Stimulated activated CD8-positive, alpha-beta memory T cell treated with anti-CD3 and anti-CD28 coated beads, Interleukin-15, amount 100 ng/mL, for 1 hour (primary cell): ENCODE data around the gene NEUROD6.

Source experiments
- DNase-seq: peaks from one replicate; pipeline ENCODE4 v3.0.0-alpha.2; 2020; ENCODE audit warnings: low read depth

The NEUROD6 gene

DNA sequence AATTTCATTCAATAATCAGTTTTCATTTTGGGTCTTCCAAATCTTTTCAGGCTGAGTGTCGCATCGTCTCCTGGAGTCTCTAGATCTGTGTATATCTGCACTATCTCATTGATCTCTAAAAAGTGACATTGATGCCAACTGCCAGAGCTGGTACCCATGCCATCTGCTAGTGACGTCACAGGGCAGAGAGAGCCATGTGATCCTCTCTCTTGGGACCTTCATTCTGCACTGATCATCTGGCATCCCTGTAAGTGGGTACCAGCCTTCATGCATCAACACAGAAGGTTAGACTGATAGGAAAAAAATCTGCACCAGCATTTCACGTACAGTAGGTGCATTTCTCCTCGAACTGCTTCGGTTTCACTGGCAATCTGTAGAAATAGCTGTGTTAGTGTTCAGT is at the start of gene NEUROD6:
TSS of gene NEUROD6 (minus strand) at position 124 of the 400 bp plus-strand sequence. CDS start 1,458 bp downstream, outside the sequence.
- DNase-seq = no peak

DNA sequence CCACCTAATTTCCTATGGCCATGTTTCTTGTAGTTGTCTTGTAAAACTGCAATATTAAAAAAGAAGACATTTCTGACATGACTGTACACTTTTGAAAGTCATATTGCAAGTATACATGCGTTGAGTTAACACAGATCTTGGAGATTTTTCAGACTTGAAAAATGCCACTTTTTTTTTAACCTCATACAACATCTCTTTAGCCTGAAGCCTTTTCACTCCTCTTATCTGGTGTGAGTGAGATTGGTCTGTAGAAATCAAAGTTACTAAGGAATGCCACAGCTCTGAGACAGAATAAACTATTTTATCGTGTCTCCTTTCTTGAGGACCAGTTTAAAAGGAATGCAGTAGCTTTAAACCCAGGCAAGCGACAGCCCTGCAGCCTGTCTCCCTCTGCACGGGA is 43.9 kb upstream of the NEUROD6 start:
- DNase-seq = no peak

DNA sequence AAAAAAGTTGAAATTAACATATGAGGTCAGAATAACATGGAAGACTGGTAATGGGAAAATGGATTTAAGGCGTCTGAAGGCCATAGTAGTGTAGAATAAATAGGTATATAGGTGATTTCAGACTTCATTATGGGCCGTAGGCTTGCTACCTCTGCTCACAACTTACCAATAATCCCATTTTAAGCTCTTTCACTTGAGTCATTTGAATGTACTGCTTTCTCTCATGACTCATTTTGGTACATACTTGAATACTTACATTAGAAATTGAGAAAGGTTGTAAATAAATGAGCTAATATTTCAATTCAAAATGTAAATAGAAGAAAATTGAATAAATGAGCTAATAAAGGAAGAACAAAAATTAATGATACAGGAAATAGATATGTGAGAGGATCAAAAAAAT is 42.2 kb upstream of the NEUROD6 start:
- no peak for DNase-seq

DNA sequence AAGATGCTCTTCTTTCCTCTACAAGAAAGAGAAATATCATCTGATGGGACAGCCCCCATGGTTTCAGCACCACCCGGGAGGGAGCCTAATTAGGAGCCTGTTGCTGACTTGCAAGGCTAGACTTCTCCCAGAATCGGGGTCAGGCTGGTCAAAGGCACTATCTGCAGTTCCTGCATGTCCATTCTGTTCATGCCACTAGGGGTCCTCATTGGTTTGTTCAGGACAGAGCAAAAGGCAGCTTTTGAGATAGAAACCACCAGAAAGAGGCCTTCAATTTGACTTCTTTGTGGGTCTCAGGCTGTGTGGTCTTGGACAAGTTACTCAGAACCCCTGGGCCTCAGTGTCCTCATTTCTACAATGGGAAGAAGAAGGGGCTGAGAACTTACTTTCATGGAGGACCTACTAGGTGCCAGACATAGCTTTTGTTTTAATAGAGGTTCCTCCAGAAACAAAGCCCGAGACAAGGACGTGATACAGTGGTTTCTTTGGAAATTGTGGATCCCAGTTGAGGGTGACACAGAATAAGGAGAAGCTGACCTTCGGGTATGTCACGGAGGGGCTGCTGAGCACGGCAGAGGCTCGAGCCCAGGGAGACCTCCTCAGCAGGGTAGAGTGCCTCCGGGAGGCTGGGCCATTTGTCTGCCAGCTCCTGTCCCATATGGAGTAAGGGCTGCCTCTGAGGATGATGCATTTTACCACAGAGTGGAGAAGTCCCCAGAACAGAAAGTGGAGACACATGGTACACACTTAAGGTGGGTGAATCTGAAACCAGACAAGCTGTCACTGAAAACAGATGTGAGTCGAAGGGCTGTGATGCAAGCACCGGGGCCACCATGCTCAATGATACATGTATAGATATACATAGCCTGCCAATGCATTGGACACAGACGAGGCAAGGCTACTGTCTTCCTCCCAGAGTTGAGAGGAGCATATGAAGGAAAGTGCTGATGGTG is 33.1 kb upstream of the NEUROD6 start:
- no peak for DNase-seq

DNA sequence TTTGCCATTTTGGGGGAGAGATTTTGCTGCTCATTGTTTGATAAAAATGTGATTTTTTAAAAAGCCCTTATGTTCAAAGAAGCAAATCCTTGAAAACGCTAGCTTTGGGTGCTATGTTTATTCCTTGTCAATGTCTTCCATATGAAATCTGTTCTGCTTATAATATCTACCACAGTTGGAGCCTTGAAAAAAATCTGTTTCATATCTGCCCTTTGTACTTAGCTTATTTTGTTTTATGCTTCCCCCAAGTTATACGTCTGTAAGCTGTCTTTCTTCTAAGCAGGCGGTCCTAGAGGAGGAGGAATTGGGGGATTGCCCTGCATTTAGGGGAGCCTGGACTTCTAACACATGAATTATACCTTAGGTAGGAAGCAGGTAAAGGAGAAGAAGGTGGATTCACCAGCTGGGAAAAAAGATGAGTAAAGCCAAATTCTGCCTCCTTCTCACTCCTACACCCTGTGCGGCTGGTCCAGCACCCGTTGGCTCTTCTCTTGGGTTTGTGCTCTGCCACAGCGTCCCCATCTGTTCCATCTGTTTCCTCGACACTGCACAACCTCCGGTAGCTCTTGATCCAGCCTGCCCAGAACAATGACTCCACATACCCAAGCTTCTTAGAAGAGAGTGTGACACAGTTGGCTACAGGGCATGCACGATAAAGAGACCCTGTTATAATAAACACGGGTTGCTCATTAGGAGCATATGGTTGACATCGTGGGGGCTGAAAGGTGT is 31.9 kb upstream of the NEUROD6 start:
- DNase-seq = no peak

DNA sequence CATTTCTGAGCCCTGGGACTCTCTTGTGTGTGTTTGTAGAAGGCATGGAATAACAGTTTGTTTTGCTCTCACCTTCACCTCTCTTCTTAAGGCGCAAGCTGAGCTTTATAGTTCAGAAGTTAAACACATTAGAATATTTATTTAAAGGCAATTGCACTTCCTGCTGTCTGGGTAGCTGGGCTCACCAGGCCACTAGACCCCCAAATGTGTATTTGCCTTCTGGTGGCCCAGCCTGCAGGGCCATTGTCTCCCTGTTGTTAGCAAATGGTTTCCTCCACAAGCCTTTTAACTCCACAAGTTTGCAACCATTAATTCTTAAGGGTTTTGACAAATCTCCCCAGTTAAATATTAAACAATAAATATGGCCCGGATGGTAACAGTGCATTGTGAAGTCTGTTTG is 31.1 kb upstream of the NEUROD6 start:
- DNase-seq = no peak

DNA sequence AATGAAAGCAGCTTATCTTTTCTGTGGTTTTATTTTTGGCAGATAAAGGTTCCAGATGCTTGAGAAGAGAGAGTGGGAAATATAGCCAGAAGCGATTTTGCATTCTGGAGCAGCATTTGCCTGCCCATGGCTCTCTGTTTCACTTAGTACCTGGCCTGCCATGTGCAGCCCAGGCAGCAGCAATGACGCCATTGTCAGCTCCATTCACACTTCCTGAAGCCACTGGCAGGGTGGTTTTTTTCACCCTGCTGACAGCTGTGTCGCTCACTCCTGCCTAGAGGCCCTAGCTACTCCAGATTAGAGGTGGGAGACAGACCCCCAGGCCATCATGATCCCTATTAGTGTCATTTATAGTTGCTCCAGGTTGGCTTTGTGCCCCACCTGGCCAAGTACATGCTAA is 30.1 kb upstream of the NEUROD6 start:
- DNase-seq = no peak

DNA sequence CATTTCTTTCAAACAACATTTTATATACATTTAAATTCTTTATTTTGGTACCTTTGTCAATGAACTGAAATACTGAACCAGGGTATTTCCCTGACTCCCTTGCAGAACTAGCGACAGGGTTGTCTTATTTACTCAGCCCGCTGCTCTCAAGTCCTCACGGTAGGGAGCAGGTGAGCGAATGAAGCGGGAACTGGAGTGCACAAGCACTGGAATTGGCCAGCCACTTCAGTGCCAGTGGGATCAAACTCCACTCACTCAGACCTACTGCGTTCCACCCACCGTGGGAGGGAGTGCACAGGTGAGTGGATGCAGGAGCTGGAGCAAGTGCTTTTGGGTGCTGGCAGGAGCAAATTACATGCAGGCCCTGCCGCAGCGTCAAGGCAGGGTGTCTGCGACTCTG is 28.1 kb upstream of the NEUROD6 start:
- no peak for DNase-seq

DNA sequence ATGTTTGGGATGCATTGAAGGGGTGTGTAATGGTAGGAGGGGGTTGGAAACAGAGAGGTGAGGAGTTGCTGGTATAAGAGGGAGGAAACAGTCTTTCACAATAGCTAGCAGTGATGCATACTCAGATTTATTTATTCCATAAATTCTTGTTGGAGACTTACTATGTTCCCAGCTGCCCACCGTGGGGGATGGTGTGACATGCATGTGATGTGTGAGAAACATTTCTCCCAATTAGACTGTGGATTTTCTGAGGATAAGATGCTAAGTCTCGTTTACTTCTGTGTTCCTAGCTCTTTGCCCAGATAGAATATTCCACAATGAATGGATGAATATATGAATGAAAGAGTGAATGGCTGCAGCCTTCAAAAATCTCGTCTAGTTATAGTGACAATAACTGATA is 23.0 kb upstream of the NEUROD6 start:
- no peak for DNase-seq

DNA sequence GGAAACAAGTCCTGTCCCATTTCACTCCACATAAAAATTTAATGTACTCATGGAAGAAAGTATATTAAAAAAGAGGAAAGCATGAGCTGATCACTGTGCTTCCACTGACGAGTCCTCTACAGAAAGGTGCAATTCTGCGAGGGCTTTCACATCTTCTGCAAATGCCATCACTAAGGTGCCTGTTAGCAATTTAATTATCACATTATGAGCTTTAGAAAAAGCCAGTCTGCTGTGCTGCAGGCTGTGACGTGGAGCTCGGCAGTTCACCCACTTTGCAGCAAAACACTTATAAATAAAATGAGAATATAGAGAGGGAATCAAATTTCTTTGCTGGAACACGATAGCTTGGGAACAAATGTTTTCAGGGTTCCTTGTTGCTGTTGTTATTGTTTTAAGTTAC is 22.5 kb upstream of the NEUROD6 start:
- DNase-seq = no peak

DNA sequence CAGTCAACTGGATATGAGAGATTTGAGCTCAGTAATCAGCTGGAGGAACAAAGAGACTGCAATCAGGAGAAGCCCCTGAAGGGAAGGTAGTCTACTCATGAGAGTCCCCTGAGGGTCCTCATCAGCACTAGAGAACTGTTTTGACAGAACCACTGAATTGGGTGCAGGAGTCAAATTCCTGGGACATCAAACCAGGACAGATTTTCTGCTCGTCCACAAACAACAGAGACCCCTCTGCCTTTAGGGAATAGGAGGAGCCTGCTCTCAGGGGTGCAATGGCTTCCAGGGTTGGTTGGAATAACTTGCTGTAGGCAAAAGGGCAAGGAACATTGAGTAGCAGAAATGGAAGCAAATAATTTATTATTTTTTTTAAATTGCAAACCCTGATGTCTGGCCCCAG is 21.9 kb upstream of the NEUROD6 start:
- no peak for DNase-seq

DNA sequence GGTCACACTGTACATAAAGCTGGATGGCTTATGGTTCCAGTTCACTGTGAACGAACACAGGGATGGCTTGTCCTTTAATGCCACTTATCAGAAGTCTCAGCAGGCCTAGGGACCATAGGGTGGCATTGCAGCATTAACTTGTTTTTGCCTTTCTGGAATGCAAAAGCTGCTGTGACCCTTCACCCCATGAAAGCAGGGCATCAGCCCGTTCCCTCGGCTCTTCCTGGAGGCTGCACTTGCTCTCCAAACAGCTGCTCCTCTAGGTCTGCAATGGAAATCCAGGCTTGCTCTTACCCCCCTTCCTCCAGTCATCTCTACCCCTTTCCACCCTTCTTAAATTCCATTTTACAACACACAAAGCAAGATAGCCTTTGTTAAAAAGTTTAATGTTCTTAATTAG is 17.9 kb upstream of the NEUROD6 start:
- no peak for DNase-seq

DNA sequence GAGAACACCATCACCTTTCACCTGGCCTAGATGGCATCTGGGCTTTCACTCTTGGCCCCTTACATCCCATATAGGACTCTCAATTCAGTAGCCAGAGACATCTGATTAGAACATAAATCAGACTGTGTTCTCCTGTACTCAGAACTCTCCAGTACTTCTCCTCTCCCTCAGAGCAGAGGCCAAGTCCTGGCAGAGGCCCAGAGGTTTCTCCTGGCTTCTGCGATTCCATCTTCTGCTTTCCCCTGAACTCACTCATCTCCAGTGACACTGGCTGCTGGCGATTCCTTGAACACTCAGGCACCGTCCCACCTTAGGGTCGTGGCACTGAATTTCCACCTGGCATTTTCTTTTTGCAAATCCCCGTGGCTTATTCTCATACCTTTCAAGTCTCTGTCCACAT is 4.9 kb upstream of the NEUROD6 start:
- no peak for DNase-seq

DNA sequence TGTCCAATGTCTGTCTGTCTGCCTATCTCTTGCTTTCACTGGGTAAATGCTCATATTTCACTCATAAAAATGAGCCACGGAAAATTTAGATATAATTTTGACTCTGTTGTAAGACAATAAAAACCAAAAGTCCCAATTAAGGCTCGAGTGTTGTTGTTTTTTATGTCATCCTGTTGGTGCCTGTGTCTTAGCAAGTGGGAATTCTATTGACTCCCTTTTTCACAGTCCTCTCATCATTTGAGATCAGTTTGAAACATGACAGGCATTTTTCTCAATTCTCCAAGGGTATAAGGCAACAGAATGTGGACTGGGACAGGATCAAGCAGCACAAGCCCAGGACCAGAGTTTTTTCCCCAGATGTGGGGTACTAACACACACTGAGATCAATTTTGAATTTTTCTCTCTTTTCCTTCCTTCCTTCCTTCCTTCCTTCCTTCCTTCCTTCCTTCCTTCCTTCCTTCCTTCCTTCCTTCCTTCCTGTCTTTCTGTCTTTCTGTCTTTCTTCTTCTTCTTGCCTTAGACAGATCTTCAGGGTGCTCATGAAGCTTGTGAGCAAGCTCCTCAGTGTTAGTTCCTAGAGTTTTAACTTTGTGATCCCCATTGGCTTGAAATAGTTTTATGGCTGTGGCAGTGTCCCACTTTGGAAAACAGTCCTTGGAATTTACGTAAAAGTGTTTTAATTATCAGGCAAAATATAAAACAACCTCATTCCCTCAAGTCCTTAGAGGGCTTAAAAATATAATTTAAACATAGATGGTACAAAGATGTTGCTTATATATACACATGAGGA is 3.2 kb upstream of the NEUROD6 start:
- no peak for DNase-seq

DNA sequence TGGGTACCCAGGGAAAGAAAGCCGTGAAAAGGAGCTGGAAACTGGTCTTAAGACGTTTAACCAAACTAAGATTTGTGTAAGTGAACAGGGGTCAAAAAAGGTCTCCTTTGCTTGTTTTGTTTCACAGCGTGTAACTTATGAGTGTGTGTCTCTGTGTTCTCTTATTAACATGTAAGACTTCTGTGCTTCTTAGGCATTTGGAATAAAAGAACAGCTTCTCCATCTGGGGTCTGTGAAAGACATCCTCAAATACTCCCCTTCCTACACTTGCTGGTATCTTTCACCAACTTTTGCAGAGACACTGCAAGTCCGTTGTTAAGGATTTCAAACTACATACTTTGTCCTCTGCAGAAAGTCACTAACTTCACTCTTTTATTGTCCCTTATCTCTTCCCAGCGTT is 615 bp upstream of the NEUROD6 start:
- no peak for DNase-seq

DNA sequence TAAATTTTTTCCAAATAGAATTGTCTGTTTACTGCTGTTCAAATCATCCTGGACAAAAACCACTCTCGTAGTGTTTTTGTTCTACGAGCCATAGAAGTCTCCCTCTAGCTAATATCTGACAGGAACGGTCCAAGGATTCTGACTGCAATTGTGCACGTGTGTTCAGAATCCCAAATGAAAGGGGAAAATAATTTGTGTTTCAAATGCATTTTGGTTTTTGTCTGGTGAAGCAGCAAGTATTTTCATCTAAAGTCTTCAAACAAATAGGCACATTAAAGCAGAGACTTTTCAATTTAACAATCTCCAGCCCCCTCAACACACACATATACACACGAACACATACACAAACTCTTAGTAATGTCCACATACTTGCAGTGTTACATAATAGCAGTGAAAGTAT is 475 bp downstream of the NEUROD6 start:
- no peak for DNase-seq

DNA sequence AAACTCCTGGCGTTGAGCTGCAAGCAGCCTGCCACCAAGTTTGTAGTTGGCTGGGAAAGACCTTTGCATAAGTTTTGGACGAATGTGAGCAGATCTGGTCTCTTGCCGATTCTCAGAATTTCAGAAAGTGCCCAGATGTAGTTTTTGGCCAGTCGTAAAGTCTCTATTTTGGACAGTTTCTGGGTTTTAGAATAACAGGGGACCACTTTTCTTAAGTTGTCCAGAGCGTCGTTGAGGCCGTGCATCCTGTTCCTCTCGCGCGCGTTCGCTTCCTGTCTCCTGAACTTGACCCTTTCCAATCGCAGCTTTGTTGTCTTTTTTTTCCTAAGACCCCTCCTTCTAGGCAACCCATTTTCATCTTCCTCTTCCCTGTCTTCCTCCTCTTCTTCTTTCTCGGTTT is 1.8 kb downstream of the NEUROD6 start:
- DNase-seq = no peak

DNA sequence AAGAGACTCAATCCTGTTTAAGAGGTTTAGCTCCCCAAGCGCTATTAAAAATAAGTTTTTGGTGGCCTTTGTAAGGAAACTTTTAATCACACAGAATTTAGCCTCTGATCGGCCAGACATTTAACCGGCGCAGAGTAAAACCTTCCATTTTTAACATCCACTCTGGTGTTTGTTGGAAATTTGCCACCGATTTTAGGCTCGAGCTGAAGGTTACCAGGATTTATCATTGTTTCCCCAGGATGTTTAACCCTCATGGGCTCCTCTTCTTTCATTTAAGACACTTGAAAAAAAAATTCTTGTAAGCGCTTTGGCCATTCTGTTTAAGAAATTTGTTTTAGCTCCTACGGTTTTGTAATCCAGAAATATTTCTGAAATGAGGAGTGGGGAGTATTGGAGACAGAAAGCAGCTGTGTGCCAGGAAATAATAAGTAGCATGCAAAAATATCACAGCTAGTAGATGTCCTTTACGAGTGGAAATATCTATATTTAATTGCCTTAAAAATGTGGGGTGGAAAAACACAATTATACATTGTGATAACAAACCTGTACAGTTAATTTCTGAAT is 3.4 kb downstream of the NEUROD6 start:
- no peak for DNase-seq

DNA sequence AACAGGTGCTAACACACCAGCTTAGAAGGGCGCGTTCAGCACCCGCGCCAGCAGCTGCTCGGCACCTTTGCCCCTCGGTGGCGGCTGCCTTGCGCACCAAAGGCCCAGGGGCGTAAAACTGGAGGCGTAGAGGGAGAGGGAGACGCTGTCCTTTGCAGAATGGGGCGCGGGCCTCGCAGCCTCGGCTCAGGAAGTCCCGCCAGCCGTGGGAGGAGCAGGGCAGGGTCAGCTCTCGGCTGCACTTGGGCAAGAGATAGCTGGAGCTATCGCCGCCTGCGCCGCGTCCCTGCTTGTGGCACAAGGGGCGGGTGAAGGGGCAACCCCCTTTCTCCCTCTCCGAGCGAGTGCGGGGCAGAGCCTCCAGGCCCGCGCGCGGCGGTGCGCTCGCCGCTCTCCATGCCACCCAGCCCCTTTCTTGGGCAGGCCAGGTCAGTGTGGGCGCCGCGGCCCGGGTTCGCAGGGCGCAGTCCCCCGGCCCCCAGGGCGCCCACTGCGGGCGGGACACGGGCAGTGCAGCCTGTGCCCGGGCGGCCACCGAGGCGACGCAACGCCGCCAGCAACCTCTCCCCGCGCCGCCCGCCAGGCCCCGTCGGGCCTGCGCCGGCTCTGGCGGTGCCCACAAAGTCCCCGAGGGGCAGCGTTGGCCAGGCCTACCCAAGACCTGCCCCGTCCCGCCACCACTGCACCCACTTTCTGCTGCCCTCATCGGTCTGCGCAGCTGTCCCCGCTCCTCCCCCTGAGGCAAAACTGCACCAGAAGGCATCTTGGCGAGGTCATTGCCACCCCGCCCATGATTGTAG is 4.1 kb downstream of the NEUROD6 start:
- no peak for DNase-seq

DNA sequence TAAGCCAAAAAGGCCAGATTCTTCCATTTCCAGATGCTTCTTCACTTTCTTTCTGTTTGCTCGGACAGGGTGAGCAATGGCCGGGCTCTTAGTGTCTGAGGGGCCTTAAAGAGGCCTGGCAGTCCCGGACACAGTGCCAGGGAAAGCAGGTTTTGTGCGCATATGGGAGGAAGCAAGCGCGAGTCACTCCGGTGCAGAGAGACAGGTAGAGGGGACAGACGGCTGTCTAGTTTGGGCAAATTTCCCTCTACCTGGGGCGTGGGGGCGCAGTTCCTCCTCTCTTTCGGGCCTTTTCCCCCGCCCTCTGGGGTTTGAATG is 4.7 kb downstream of the NEUROD6 start:
- no peak for DNase-seq

DNA sequence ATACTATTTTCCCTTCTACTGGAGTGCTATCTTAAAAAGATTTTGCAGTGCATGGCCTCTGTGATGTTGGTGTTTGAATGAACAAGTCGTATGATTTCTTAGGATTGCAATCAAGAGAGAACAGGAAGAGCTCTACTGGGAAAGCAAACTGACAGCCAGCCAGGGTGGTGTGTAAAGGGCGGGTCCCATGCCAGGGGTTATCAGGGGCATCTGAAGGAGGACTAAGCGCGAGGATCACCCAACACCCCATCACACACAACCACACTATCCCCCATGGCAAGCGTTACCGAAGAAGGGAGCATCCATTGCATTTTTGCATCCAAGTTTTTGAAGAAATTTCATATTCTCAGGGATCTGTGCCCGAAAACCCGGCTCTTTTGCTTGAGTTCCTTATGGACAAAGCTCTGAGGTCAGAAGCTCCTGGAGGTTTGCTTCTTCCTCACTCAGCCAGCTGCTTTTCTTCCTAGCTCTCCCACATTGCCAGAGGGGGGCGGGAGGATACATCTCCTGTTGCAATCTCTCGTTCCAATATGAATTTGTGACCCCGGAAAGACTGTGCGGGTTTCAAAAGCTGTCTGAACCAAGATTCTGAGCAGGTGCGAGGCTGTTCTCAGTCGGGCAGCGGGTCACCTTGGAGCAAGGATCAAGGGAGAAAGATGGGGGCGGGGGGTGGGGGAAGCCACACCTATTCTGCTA is 5.2 kb downstream of the NEUROD6 start:
- no peak for DNase-seq
